ENCODE measurements around the gene EDEM2. TPM values are rescaled to one million over a fixed set of nuclear protein-coding genes. Genes with fewer than 3 reads are reported as not detected.
"Not testable (repeated sequence)": the region's sequence is repeated elsewhere in the genome, so short reads cannot be mapped to it uniquely, and the experiment has no call there.

Gene EDEM2
- total RNA-seq: 10 to 100 TPM; 27.8 to 29.2 TPM

- DNase-seq (ENCODE audit: low spot score): peak; percentile 98
- H3K27ac Mint-ChIP-seq: peak within 1 kb of the TSS; percentile 98 to 100
- H3K9me3 Mint-ChIP-seq: no peaks in the 10 kb centered on the region
- peak within 1 kb of the TSS; percentile 93 for H3K4me3 Mint-ChIP-seq
- H3K4me1 Mint-ChIP-seq (ENCODE audit: low read depth in 2 of 2): peaks cover 36 to 42% of the 10 kb centered on the region in 2 donors
- H3K27me3 Mint-ChIP-seq: no peaks in the 10 kb centered on the region
- peaks cover 3% of the 10 kb centered on the region for H3K36me3 Mint-ChIP-seq
- ATAC-seq: peak; percentile 95 to 97
Observed at GRCh38 chr20:35146920-35147574, at the start of gene EDEM2. TSS of gene EDEM2 (minus strand) at chr20:35147336. CDS start at chr20:35147258, 78 bp downstream.

GRCh38 chr20:35196313-35196712, 49.2 kb upstream of the EDEM2 start:
- H3K4me3 Mint-ChIP-seq: no peak overlapping the region
- H3K27ac Mint-ChIP-seq: no peak overlapping the region
- no peak for DNase-seq (ENCODE audit: low spot score)
- peaks cover 15% of the 10 kb centered on the region for H3K36me3 Mint-ChIP-seq
- H3K4me1 Mint-ChIP-seq (ENCODE audit: low read depth in 2 of 2): no peaks in the 10 kb centered on the region
- no peaks in the 10 kb centered on the region for H3K27me3 Mint-ChIP-seq
- H3K9me3 Mint-ChIP-seq: no peaks in the 10 kb centered on the region
- no peak for ATAC-seq

GRCh38 chr20:35193031-35193791, 46.1 kb upstream of the EDEM2 start:
- not testable (repeated sequence) for H3K4me1 Mint-ChIP-seq (ENCODE audit: low read depth in 2 of 2); ATAC-seq; DNase-seq (ENCODE audit: low spot score); H3K27ac Mint-ChIP-seq; H3K4me3 Mint-ChIP-seq; H3K9me3 Mint-ChIP-seq; H3K27me3 Mint-ChIP-seq
- peaks cover 15% of the 10 kb centered on the region for H3K36me3 Mint-ChIP-seq

GRCh38 chr20:35192118-35192872, 45.2 kb upstream of the EDEM2 start:
- H3K36me3 Mint-ChIP-seq: peaks cover 15% of the 10 kb centered on the region
- H3K4me3 Mint-ChIP-seq: no peak overlapping the region
- no peak for DNase-seq (ENCODE audit: low spot score)
- no peaks in the 10 kb centered on the region for H3K9me3 Mint-ChIP-seq
- H3K27me3 Mint-ChIP-seq: no peaks in the 10 kb centered on the region
- H3K4me1 Mint-ChIP-seq (ENCODE audit: low read depth in 2 of 2): no peaks in the 10 kb centered on the region
- no peak overlapping the region for H3K27ac Mint-ChIP-seq
- no peak for ATAC-seq

- Mint-ChIP-seq H3K27me3 (no peaks in the 10 kb centered on the region), H3K4me1 (ENCODE audit: low read depth in 2 of 2) (no peaks in the 10 kb centered on the region), H3K9me3 (no peaks in the 10 kb centered on the region), H3K36me3 (peaks cover 13% of the 10 kb centered on the region), H3K27ac (no peak overlapping the region), H3K4me3 (no peak overlapping the region)
- ATAC-seq (no peak), DNase-seq (ENCODE audit: low spot score) (no peak)
Observed at GRCh38 chr20:35191419-35192117, 44.4 kb upstream of the EDEM2 start.

- ATAC-seq (no peak), DNase-seq (ENCODE audit: low spot score) (no peak)
- no peaks in the 10 kb centered on the region for H3K4me1 Mint-ChIP-seq (ENCODE audit: low read depth in 2 of 2)
- no peak overlapping the region for H3K4me3 Mint-ChIP-seq
- no peaks in the 10 kb centered on the region for H3K27me3 Mint-ChIP-seq
- H3K9me3 Mint-ChIP-seq: no peaks in the 10 kb centered on the region
- no peak overlapping the region for H3K27ac Mint-ChIP-seq
- peaks cover 8% of the 10 kb centered on the region for H3K36me3 Mint-ChIP-seq
Observed at GRCh38 chr20:35190556-35190955, 43.4 kb upstream of the EDEM2 start.

- not testable (repeated sequence) for H3K4me3 Mint-ChIP-seq; H3K4me1 Mint-ChIP-seq (ENCODE audit: low read depth in 2 of 2); DNase-seq (ENCODE audit: low spot score); H3K9me3 Mint-ChIP-seq; ATAC-seq; H3K27me3 Mint-ChIP-seq; H3K36me3 Mint-ChIP-seq; H3K27ac Mint-ChIP-seq
Observed at GRCh38 chr20:35189223-35189622, 42.1 kb upstream of the EDEM2 start.

GRCh38 chr20:35187584-35188190, 40.6 kb upstream of the EDEM2 start:
- ATAC-seq (no peak), DNase-seq (ENCODE audit: low spot score) (no peak)
- Mint-ChIP-seq H3K4me1 (ENCODE audit: low read depth in 2 of 2) (no peaks in the 10 kb centered on the region), H3K9me3 (no peaks in the 10 kb centered on the region), H3K36me3 (no peaks in the 10 kb centered on the region), H3K27ac (no peak overlapping the region), H3K27me3 (no peaks in the 10 kb centered on the region), H3K4me3 (no peak overlapping the region)

GRCh38 chr20:35186691-35187289, 39.7 kb upstream of the EDEM2 start:
- not testable (repeated sequence) for ATAC-seq; H3K4me1 Mint-ChIP-seq (ENCODE audit: low read depth in 2 of 2)

GRCh38 chr20:35181731-35182130, 34.6 kb upstream of the EDEM2 start:
- Mint-ChIP-seq H3K9me3 (no peaks in the 10 kb centered on the region), H3K4me3 (no peak overlapping the region), H3K4me1 (ENCODE audit: low read depth in 2 of 2) (peaks cover 0 to 3% of the 10 kb centered on the region in 2 donors), H3K27ac (no peak overlapping the region), H3K27me3 (no peaks in the 10 kb centered on the region), H3K36me3 (no peaks in the 10 kb centered on the region)
- ATAC-seq (no peak), DNase-seq (ENCODE audit: low spot score) (no peak)

More at GRCh38 chr20:35186691-35187289, 39.7 kb upstream of the EDEM2 start:
- not testable (repeated sequence) for H3K27me3 Mint-ChIP-seq; H3K27ac Mint-ChIP-seq; DNase-seq (ENCODE audit: low spot score); H3K36me3 Mint-ChIP-seq; H3K9me3 Mint-ChIP-seq; H3K4me3 Mint-ChIP-seq

- no peaks in the 10 kb centered on the region for H3K27me3 Mint-ChIP-seq
- no peaks in the 10 kb centered on the region for H3K36me3 Mint-ChIP-seq
- no peak for DNase-seq (ENCODE audit: low spot score)
- H3K4me3 Mint-ChIP-seq: no peak overlapping the region
- H3K4me1 Mint-ChIP-seq (ENCODE audit: low read depth in 2 of 2): peaks cover 0 to 3% of the 10 kb centered on the region in 2 donors
- no peak overlapping the region for H3K27ac Mint-ChIP-seq
- ATAC-seq: no peak
- no peaks in the 10 kb centered on the region for H3K9me3 Mint-ChIP-seq
Observed at GRCh38 chr20:35180266-35180665, 33.1 kb upstream of the EDEM2 start.

GRCh38 chr20:35179292-35180212, 32.4 kb upstream of the EDEM2 start:
- Mint-ChIP-seq H3K27me3 (no peaks in the 10 kb centered on the region), H3K36me3 (no peaks in the 10 kb centered on the region), H3K9me3 (no peaks in the 10 kb centered on the region), H3K4me3 (no peak overlapping the region), H3K27ac (no peak overlapping the region), H3K4me1 (ENCODE audit: low read depth in 2 of 2) (peaks cover 0 to 3% of the 10 kb centered on the region in 2 donors)
- no peak for DNase-seq (ENCODE audit: low spot score)
- ATAC-seq: no peak

Data from natural killer cell treated with Interleukin-12 subunit alpha and Interleukin-12 subunit beta and Interleukin-15 and Interleukin-18, amount 100 ng/mL, for 72 hours (primary cell).